GM18517 (cell line): ENCODE data around the gene RRP8.
A peak's percentile ranks its signal among the peaks of the same experiment; 100 is the strongest.

ENCODE experiments used
- ATAC-seq: cut with Tn5 transposase; IDR thresholded peaks from one replicate; pipeline ENCODE4 v1.9.1; 2021; ENCODE audit warnings: mild to moderate bottlenecking, moderate library complexity; ENCODE audit not compliant: unreplicated experiment

Gene RRP8

DNA sequence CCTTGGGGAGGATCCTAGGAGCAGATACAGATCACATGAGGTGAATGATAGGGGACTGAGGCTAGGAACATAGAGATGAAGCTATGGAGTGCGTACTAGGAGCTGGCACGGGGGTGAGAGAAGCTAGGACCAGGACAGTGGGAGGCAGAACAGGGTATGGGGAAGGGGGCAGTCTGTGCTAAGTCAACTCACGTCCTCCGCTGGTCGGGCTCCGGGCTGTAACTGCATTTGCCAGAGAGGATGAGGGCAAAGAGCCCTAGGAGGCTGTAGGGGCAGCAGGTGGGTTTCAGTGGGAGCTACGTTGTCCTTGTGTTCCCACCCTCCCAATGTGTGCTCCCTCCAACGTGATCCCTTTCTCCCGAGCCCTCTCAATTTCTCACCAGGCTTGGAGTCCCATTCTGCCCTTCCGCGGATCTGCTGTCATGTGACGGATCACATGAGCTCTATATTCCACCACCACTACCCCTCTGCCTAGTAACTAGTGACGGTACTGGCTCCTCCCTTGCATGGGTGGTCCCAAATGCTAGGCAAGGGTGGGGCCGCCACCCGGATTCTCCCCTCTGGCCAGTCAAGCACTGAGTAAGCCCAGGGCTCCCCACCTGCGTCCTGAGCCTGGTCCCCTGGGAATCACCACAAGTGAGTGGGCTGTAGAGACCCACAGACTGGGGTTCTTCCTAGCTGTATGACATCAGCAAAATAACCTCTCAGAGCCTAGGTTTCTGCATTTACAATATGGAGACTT lies 15.8 kb upstream of the RRP8 start, which contains the start of gene TPP1:
Gene TPP1, minus strand, starts transcription at position 419 of the 742 bp plus-strand sequence. Its CDS starts 22 bp downstream, at position 397.
- ATAC-seq = peak; percentile 99

DNA sequence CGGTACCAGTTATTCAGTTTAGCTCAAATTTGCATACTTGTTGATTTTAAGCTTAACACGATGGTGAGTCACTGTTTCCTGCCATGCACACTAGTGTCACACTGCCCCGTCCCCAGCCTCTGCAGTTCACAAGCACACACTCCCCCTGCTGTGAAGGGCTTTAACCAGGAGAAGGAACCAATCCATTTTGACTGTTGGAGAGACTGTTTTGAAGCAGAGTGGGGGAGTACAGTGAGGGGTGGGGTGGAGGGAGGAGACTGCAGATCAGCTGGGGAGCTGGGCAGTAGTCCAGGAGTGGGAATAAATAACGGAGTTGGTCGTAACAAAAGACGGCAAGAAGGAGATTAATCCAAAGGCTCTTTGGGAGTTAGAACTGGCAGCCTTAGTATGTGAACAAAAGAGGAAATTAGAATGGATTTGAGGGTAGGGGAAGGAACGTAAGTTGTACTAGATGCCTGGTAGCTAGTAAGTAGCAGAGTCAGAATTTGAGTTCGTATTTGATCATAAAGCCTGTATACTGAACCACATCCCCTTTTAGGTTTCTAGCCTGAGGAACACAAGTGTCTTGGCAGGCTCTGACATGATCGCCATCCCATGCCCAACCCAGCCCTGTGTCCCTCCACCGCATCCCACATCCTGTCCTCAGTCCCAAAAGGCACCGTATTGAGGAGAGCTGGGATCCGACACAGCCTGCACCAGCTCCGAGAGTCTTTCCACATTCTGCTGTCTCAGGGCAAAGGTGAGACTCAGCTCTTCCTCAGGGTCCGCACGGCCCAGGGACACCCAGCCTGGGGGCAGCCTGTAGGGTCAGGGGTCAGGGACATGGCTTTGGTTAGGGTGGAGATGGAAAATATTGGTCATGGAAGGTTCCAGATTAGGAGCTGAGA lies 14.9 kb upstream of the RRP8 start:
- no peak for ATAC-seq

DNA sequence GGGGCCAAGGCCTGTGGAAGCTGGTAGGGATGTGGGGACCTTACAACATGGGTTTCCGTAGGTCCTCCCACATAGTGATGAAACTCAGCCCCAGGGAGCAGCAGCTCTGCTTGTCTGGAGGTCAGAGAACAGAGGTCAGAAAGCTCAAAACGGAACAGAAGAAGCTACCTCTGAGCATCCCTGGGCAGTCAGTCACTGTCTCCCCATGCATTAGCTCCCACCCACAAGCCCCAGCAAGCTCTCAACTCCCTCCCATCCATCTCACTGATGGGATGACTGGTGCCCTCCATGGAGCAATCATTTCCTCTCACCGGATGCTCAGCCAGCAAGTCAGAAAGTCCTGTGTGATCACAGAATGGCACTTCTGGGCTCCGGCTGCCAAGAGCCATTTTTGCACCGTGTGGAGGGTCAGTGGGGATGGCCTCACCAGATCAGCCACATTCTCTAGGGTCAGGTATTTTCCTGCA lies 13.9 kb upstream of the RRP8 start:
- ATAC-seq = no peak

DNA sequence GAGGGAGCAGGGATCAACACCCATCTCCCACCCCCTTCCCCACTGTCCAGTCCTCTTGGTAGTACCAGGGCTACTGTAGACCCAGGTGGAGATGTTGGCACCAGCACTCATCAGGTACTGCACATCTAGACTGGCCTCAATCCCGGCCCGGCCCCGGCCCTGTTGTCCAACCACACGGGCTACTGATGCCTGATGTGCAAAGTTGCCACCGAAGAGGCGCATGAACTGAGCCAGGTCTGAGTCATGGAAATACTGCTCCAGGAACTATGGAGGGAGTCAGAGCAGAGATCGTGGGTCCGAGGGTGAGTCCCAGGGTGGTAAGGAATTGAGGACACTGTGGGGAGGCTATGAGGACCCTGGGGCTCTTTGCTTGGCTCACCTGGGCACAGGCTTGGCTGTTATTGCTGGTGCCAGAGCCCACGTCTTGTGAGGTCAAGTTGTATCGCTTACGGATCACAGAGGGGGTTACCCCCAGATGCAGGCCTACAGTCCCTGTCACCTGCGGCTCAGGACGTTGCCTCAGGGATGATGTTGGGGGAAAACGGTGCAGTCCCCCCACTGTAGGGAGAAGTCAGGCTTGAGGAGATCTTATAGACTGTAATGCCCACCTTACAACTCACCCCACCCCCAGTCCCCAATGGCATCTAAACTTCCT lies 13.3 kb upstream of the RRP8 start:
- no peak for ATAC-seq

DNA sequence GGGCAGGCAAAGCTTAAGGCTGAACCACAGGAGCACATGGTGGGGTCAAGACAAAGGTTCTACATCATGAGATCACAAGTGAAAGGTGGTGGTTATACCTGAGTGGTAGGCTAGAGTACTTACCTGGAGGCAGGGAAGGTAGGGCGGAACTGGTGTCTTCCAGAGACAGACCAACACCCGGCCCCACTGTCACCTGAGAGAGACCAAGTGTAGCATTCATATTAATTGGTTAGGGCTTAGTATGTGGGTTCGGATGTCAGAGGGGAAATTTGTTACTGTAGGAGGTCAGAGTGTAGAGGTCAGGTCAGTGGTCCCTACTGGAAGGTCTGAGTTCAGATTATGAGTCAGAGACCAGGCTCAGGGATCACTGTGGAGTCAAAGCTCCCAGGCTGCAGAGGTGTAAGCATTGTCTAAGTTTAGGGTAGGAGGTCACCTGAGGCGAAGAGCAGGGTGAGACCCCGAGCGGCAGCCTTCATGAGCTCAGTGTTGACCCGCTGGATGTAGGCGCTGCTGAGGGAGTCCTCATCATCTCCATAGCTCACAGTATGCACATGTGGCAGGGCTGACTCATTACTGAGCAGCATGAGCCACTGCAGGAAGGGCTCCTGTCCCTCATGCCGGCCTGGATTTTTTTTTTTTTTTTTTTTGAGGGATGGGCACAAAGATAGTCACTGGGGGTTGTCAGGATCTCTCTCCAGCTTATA lies 12.6 kb upstream of the RRP8 start:
- ATAC-seq = no peak

DNA sequence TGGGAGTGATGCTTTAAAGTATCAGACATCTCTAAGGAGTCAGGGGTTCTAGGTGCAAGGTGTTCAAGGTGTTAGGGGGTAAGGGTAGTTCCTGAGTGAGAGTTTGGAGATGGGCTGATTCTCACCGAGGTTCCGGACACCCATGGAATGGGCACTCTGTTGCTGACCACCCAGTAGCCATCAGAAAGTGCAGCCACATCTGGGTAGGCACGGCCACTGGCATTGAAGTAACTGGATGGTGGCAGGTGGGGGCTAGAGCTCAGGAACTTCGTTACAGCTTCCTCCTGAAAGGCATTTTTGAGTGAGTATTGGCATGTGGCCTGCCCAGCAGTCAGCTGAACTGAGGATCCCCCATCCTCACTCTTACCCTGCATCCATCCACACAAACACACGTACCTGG lies 11.6 kb upstream of the RRP8 start:
- ATAC-seq = no peak

DNA sequence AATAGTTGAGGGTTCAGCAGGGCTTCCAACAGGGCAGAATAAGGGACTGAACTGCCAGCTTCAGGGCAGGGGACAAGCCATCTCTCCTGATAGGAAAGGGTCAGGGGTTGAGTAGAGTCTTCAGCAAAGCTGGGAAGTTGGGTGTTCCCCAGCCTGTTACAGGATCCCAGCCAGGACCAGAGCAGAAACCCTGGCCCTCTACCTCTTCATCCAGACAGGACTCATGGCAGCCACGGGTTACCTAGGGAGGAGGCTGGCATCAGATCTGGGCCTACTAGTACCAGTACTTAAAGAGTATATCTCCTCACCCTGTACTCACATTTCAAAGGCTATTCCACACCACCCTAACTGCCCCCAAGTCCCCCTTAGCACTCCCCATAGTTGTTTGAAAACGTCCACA lies 11.0 kb upstream of the RRP8 start:
- ATAC-seq = no peak

DNA sequence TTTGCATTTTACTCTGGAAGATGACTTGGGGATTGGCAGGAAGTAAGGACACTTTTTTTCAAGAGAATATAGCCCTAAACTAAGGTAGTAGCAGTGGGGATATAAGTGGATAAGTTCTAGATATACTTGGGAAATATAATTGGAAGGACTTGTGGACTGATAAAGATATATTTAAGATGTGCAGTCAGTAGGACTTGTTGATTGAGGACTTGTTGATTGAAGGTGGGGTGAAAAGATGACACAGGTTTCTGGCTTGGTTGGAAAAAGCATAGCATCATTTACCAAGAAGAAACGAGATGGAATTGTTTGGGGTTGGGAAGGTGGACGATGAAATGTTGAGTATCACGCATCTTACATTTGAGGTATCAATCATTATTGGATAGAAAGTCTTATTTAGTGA lies 10.1 kb upstream of the RRP8 start:
- ATAC-seq = no peak

DNA sequence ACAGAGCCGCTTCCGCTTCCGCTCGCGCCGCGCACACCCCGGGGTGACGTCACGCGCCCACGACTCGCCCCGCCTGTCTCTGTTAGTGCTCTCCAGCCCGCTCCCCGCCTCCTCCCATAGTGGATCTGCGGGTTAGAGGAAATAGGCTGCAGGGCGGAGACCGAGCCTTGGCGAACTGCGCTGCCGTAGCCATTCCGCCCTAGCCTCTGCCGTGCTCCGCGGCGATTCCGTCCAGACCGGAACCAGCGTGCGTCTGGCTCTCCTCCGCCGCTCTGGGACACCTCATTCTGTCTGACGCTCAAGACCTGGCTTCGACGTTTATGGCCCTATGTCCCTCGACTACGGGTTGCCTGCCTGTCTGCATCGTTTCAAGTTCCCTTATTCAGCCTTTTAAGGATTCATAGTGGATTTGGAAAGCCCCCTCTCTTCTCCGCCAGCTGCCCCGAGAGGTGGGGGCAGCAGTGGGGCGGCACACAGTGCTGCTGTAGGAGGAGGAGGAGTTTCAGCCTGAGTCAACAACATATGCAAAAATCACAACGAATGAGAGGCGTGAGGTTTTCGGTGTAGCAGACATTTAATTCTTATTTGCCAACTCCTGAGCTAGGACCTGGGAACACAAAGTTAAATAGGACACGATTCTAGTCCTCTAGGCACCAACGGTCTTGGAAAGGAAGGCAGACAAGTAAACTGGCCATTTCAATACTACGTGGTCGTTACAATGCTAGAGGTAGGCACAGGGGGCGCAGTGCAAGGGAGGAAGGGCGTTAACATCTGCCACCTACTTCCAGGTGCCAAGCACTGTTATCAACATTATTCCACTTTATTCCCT lies 9.0 kb upstream of the RRP8 start, which contains the start of gene TAF10:
Gene TAF10, minus strand, starts transcription at position 4 of the 829 bp plus-strand sequence. CDS start 27 bp downstream, outside the sequence.
- ATAC-seq = peak; percentile 82

DNA sequence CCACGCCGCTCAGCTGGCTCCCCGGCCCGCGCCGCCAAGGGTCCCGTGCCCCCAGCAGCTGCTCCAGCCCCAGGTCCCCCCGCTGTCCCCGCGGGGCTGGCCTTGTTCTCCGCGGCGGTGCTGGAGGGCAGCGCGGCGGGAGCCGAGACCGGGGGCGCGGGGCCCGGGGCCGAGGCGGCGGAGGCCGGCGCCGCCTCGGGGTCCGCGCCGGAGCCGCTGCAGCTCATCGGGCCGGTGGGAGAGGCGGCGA lies 8.5 kb upstream of the RRP8 start:
- ATAC-seq = no peak

DNA sequence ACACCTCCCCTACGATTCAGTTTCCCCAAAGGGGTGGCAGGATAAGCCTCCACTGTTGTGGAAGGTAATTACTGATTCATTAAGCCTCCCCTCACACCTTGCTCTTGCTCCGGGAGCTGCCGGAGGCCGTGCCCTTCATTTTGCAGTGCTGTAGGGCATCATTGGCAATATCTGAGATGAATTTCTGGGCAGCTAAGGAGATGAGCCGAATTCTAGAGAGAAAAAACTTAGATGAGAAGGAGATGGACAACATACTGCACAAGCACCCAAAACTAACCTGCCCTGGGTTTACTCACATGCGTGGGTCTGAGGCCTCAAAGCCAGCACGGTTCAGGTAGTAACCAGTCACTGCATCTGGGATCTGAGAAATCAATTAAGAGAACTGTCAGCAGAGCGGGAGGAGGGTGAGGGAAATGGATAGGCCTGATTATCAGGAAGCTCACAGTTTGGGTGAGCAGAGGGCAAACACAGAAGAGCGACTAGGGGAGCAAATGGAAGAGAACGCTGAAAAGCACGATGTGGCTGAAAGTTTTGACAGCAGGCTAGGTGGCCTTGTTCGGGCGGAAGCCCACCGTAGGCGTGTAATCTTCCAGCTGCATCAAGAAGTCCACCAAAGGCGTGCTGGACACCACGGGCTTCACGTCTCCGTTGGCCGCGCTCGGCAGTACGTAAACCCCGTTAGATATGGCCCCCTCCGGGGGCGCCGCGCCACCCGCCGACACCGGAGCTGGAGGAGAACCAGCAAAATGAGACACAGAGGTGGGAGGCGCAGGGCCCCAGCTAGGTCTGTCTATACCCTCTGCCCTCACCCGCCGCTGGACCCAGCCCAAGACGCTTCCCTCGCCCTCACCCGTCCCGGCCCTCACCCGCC lies 7.9 kb upstream of the RRP8 start:
- ATAC-seq = no peak

DNA sequence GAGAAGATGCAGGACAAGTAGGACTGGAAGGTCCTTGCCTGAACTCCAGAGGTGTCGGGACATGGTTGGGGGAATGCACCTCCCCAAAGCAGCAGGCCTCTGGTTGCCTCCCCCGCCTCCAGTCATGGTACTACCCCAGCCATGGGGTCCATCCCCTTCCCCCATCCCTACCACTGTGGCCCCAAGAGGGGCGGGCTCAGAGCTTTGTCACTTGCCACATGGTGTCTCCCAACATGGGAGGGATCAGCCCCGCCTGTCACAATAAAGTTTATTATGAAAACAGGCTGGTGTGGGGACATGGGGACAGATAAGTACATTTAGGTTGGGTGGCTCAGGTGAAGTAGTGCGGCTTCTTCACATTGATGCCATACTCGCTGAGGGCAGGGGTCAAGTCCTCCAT lies 7.2 kb upstream of the RRP8 start:
- ATAC-seq = no peak

DNA sequence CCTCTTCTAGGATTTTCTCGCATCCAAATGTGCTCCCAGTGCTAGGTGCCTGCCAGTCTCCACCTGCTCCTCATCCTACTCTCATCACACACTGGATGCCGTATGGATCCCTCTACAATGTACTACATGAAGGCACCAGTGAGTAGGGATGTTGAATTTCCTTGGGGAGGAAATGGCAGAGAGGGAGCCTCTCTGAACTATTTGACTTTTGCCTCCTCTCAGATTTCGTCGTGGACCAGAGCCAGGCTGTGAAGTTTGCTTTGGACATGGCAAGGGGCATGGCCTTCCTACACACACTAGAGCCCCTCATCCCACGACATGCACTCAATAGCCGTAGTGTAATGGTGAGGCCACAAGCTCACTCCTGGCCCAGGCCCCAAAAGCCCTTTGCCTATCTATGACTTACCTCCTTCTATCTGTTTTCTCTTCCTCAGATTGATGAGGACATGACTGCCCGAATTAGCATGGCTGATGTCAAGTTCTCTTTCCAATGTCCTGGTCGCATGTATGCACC lies 6.1 kb upstream of the RRP8 start:
- no peak for ATAC-seq

DNA sequence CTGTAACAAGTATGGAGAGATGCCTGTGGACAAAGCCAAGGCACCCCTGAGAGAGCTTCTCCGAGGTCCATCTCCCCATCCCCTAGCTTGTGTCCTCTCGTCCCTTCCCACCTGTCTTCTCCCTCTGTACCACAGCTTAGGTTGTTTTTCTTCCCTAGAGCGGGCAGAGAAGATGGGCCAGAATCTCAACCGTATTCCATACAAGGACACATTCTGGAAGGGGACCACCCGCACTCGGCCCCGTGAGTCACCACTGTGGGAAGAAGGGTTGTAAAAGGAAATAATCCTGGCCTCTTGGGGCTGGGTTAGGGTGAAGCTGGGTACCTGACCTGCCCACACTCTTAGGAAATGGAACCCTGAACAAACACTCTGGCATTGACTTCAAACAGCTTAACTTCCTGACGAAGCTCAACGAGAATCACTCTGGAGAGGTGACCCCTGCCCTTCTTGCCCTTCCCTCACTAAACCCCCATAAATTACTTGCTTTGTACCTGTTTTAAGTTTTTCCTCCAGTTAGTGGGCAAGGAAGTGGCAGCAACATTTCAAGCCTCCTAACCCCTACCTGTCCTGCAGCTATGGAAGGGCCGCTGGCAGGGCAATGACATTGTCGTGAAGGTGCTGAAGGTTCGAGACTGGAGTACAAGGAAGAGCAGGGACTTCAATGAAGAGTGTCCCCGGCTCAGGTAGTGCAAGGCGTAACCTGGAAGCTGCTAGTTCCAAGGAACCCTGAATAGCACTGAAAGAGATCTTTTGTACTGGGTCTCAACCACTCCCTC lies 5.5 kb upstream of the RRP8 start:
- no peak for ATAC-seq

DNA sequence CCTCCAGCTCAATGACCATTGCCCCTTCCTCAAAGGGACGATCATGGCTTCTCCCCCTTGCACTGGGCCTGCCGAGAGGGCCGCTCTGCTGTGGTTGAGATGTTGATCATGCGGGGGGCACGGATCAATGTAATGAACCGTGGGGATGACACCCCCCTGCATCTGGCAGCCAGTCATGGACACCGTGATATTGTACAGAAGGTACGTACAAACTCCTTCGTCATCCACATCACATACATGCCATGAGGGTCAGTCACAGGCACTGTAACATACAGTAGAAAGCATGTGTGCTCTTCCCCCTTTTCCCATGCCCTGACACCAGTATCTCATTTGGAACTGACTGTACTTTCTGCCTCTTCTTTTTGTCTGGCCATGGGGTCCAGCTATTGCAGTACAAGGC lies 4.6 kb upstream of the RRP8 start:
- no peak for ATAC-seq

DNA sequence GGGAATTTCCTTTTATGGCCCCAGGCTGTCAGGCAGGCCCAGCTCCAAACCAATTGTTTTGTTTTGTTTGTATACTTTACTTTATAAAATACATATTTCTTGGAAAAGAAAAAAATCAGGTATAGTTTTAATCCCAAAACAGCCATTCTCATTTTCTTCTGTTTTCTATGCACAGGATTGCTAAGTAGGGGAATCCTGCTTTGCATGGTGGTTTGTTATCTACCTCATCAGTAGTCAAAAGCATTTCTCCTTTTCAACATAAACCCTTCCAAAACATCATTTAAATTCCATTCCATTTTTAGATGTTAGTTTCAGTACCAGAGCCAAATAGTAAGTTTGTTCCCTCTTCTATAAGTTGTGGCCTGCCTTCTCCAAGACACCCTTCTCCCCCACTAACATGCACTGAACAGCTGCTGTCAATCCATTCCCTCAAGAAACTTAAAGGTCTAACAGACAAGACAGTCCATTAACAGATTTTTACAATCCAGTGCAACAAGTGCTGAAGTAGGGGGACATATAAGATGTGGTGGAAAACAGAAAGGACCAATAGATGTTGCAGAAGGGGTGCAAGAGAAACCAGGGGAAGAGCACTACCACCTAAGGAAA lies 3.9 kb upstream of the RRP8 start:
- no peak for ATAC-seq

DNA sequence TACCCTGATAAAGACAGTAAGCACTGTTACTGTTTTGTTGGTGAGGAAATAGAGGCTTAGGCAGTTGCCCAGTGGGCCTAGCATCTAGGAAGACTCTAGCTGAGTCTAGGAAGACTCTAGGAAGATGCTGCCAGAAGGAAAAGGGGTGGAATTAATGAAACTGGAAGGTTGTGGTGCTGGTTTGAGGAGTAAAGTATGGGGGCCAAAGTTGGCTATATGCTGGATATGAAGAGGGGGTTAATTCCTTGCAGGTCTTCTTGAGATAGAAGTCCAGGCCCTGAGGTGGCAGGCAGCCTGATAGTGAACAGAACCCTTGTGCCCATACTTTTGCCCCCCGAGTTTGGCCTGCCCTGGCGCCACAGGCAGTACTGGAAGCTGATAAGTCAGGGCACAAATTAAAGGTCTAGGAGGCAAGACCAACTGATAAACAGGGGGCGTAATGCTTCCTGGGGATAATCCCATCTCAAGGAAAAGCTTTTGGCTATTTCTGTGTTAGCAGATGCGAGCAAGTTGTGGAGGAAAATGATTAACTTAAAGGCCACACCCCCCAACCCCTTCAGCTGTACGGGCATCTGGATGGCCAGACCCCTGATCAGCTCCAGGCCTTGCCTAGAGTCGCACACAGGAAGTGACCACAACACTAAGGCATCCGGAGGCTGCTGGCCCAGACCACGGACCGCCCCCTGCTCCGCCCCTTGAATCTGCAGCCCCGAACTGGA lies 3.2 kb upstream of the RRP8 start:
- peak; percentile 31 for ATAC-seq
